Measurements from ENCODE around the gene PABPN1L. TPM values are rescaled to one million over a fixed set of nuclear protein-coding genes. Genes with fewer than 3 reads are reported as not detected.

PABPN1L gene
- total and polyA plus RNA-seq, 2 of the 8 experiments (the other 6 are each of a cell fraction or from before 2014, with no cell fraction given) = not detected

- H4K91ac ChIP-seq (replicated peaks; ENCODE audit: insufficient read length, low read length) = no peak overlapping the region
- H2BK5ac ChIP-seq (ENCODE audit: low read depth, low read length) = no peak overlapping the region
- H3K14ac ChIP-seq (ENCODE audit: insufficient read length) = no peak overlapping the region
- H3K79me2 ChIP-seq (ENCODE audit: control insufficient read depth in 1 of 2, insufficient read depth in 2 of 2, low read length in 2 of 2) = no peaks in the 10 kb centered on the region
- no peak overlapping the region; the same call in 1 of the 2 replicates for H2BK12ac ChIP-seq (ENCODE audit: low read depth, low read length)
- no peaks in the 10 kb centered on the region for H3K36me3 ChIP-seq (ENCODE audit: control insufficient read depth in 2 of 4, insufficient read depth in 4 of 4, low read length in 3 of 4)
- H3K4ac ChIP-seq (replicated peaks; ENCODE audit: insufficient read length, low read depth, low read length) = no peak overlapping the region
- H3K4me2 ChIP-seq (ENCODE audit: insufficient read depth in 1 of 2, low read depth in 2 of 2, low read length in 2 of 2) = no peak overlapping the region
- ChIA-PET POLR2A (ENCODE audit: partially characterized antibody) (no interaction called here), CTCF (ENCODE audit: partially characterized antibody) (interaction anchor here (0.7 to 1.5 kb wide), 5 partner anchors 9 to 225 kb away, joined by 3 read pairs; no protein-coding TSS in a partner anchor)
- H4K5ac ChIP-seq (ENCODE audit: insufficient read length, low read depth, low read length) = no peak overlapping the region
- peak overlapping the region; percentile 53; the same call in 1 of the 2 replicates for H2AK5ac ChIP-seq (ENCODE audit: low read depth, low read length)
- 75% methylated on average over 4 of the region's 4 CpGs; no CpG with 5 or more reads in 1 of the 2 experiments for WGBS, 2 experiments (ENCODE audit: extremely low coverage in 1 of 2, insufficient coverage in 1 of 2, insufficient read length in 1 of 2, insufficient replicate concordance in 2 of 2, low coverage in 1 of 2, low lambda C conversion rate in 2 of 2, missing lambda C conversion rate in 1 of 2)
- no peaks in the 10 kb centered on the region for H3K23me2 ChIP-seq (ENCODE audit: low read depth, low read length)
- no peak overlapping the region for H3K27ac ChIP-seq (ENCODE audit: low read depth, low read length)
- H3K23ac ChIP-seq (ENCODE audit: insufficient read length) = no peak overlapping the region
- TF ChIP-seq CTCF (IDR thresholded peaks at IDR 0.05; ENCODE audit: control extremely low read depth in 1 of 3, insufficient read depth in 1 of 3, low read depth in 1 of 3, low read length in 3 of 3) = peak in 1 of 3 experiments; percentile 1; a peak in 1 of 4 replicates
- TF ChIP-seq NANOG (IDR thresholded peaks at IDR 0.05; ENCODE audit: insufficient read depth, low read depth, low read length, poor library complexity, severe bottlenecking) = no peak
- H3K9me3 ChIP-seq (ENCODE audit: insufficient read depth in 2 of 2, low read depth in 1 of 2, low read length in 1 of 2) = no peaks in the 10 kb centered on the region
- no peak overlapping the region for H2BK120ac ChIP-seq (replicated peaks; ENCODE audit: low read depth, low read length)
- no peak overlapping the region for H2BK15ac ChIP-seq (ENCODE audit: low read length)
- no peaks in the 10 kb centered on the region for H3K79me1 ChIP-seq (ENCODE audit: low read depth, low read length)
- DNase-seq (ENCODE audit: low read depth in 1 of 2, low spot score in 2 of 2) = no peak
- no peak overlapping the region for H3K9ac ChIP-seq (replicated peaks in 1 of 4; ENCODE audit: extremely low read depth in 1 of 4, low read depth in 3 of 4, low read length in 3 of 4)
- no peak overlapping the region for H3K56ac ChIP-seq (replicated peaks; ENCODE audit: insufficient read length, low read depth, low read length)
- peaks cover 0 to 8% (median 1%) of the 10 kb centered on the region in 4 experiments; a peak in 3 of 7 replicates for H3K4me1 ChIP-seq (replicated peaks in 1 of 4; ENCODE audit: control insufficient read depth in 3 of 4, insufficient read depth in 4 of 4, low read length in 3 of 4)
- no peak for FAIRE-seq
- H3K18ac ChIP-seq (ENCODE audit: extremely low read depth, low read length) = no peak overlapping the region
- H2BK20ac ChIP-seq (ENCODE audit: low read length) = no peak overlapping the region
- H4K8ac ChIP-seq (ENCODE audit: extremely low read depth, insufficient read depth, low read length) = no peak overlapping the region
- no peaks in the 10 kb centered on the region for H3K27me3 ChIP-seq (replicated peaks in 1 of 4; ENCODE audit: control insufficient read depth in 3 of 4, extremely low read depth in 1 of 4, insufficient read depth in 3 of 4, low read length in 3 of 4)
- H2AFZ ChIP-seq (ENCODE audit: low read length) = no peak overlapping the region
- H3K4me3 ChIP-seq (ENCODE audit: extremely low read depth in 1 of 4, insufficient read depth in 2 of 4, low read depth in 3 of 4, low read length in 4 of 4) = no peak overlapping the region
- H4K20me1 ChIP-seq (replicated peaks in 1 of 2; ENCODE audit: control insufficient read depth in 1 of 2, insufficient read depth in 2 of 2, low read length in 2 of 2) = peaks cover 0 to 4% of the 10 kb centered on the region in 2 experiments
Measured at GRCh38 chr16:88907768-88908167, 41.3 kb upstream of the PABPN1L start.

Measured in H1 (cell line).